Limb (tissue), 2 donors: ENCODE data around the gene PTPN5.
"Not testable (repeated sequence)": the region's sequence is repeated elsewhere in the genome, so short reads cannot be mapped to it uniquely, and the experiment has no call there.

ENCODE experiments used
- DNase-seq, 2 donors: peaks; one replicate each; pipeline ENCODE4 v3.0.0-alpha.2; 2016; ENCODE audit errors: extremely low spot score in 2 of 2

Gene PTPN5

GRCh38 chr11:18709414-18709813 lies 82.2 kb downstream of the PTPN5 start:
- DNase-seq: no peak

GRCh38 chr11:18707811-18708340 lies 83.7 kb downstream of the PTPN5 start:
- no peak for DNase-seq

- DNase-seq: peak; percentile 55 to 83
These were observed 85.0 kb downstream of the PTPN5 start for GRCh38 chr11:18706330-18707243.

- no peak for DNase-seq
These were observed 85.8 kb downstream of the PTPN5 start for GRCh38 chr11:18705651-18706281.

- DNase-seq: no peak
These were observed 86.9 kb downstream of the PTPN5 start for GRCh38 chr11:18704698-18705097.

- DNase-seq: no peak
These were observed 87.5 kb downstream of the PTPN5 start for GRCh38 chr11:18704045-18704645.

GRCh38 chr11:18703001-18703763 lies 88.4 kb downstream of the PTPN5 start:
- DNase-seq: no peak

GRCh38 chr11:18701614-18702216 lies 89.9 kb downstream of the PTPN5 start:
- no peak for DNase-seq

- no peak for DNase-seq
These were observed 90.7 kb downstream of the PTPN5 start for GRCh38 chr11:18700872-18701271.

GRCh38 chr11:18700375-18700774 lies 91.2 kb downstream of the PTPN5 start:
- no peak for DNase-seq

- DNase-seq: no peak
These were observed 91.7 kb downstream of the PTPN5 start for GRCh38 chr11:18699848-18700261.

GRCh38 chr11:18699269-18699596 lies 92.4 kb downstream of the PTPN5 start:
- no peak for DNase-seq

- peak; percentile 85 to 95 for DNase-seq
These were observed 93.0 kb downstream of the PTPN5 start, which contains the start of gene TMEM86A for GRCh38 chr11:18698341-18699268. Gene TMEM86A (plus strand): TSS chr11:18698779. CDS start chr11:18698887, 108 bp downstream.

- no peak for DNase-seq
These were observed 94.0 kb downstream of the PTPN5 start for GRCh38 chr11:18697576-18697975.

- DNase-seq: no peak
These were observed 94.9 kb downstream of the PTPN5 start for GRCh38 chr11:18696638-18697225.

GRCh38 chr11:18692941-18693760 lies 98.4 kb downstream of the PTPN5 start:
- no peak for DNase-seq

GRCh38 chr11:18691467-18692140 lies 100.0 kb downstream of the PTPN5 start:
- DNase-seq: not testable (repeated sequence)

- DNase-seq: no peak
These were observed 107.3 kb downstream of the PTPN5 start for GRCh38 chr11:18684267-18684666.
